WTC11 (cell line): Measurements from ENCODE around the gene GEMIN7. TPM values are rescaled to one million over a fixed set of nuclear protein-coding genes. Genes with fewer than 3 reads are reported as not detected.
"Not testable (repeated sequence)": the region's sequence is repeated elsewhere in the genome, so short reads cannot be mapped to it uniquely, and the experiment has no call there.

Experiments used
- ATAC-seq: fragments of 200-7000 bp; cut with Tn5 transposase; 2 replicates; pipeline ENCODE4 v1.10.0; 2021; ENCODE audit warnings: mild to moderate bottlenecking, moderate library complexity
- CTCF ChIA-PET: fragments of 300-600 bp; sonication (Branson Sonifier 250); formaldehyde crosslinking; loops from one replicate; lab custom pipeline; 2021; ENCODE audit warnings: antibody characterized with exemption; lab: Charles Lee
- POLR2A ChIA-PET: fragments of 350-600 bp; sonication (Branson Sonifier 250); formaldehyde crosslinking; loops from one replicate; lab custom pipeline; 2021; ENCODE audit warnings: antibody characterized with exemption; lab: Charles Lee
- DNase-seq: peaks from one replicate; pipeline ENCODE4 v3.0.0; 2021; ENCODE audit warnings: low spot score
- H3K27ac Mint-ChIP-seq: 2 replicates; pipeline ENCODE4 v1.8.0; 2021; ENCODE audit warnings: mixed read lengths
- H3K27me3 Mint-ChIP-seq: 2 replicates; pipeline ENCODE4 v1.8.0; 2021; ENCODE audit warnings: low read depth, mild to moderate bottlenecking, moderate library complexity, mixed read lengths
- H3K36me3 Mint-ChIP-seq: 2 replicates; pipeline ENCODE4 v1.8.0; 2021; ENCODE audit warnings: mixed read lengths
- H3K4me1 Mint-ChIP-seq: 2 replicates; pipeline ENCODE4 v1.8.0; 2022; ENCODE audit warnings: mixed read lengths
- H3K4me3 Mint-ChIP-seq: 2 replicates; pipeline ENCODE4 v1.8.0; 2021; ENCODE audit warnings: mild to moderate bottlenecking, moderate library complexity, mixed read lengths
- H3K9me3 Mint-ChIP-seq: 2 replicates; pipeline ENCODE4 v1.8.0; 2021; ENCODE audit warnings: mixed read lengths
- E2F5 ChIP-seq: sonication (generic); formaldehyde crosslinking; IDR thresholded peaks from 2 replicates; pipeline ENCODE4 v1.8.1; 2022; ENCODE audit warnings: mild to moderate bottlenecking, moderate library complexity, missing genetic modification reagents
- FOXP4 ChIP-seq: sonication (generic); formaldehyde crosslinking; IDR thresholded peaks from 2 replicates; pipeline ENCODE4 v1.8.0; 2022; ENCODE audit warnings: mild to moderate bottlenecking, missing genetic modification reagents
- GABPB1 ChIP-seq: sonication (generic); formaldehyde crosslinking; IDR thresholded peaks from 2 replicates; pipeline ENCODE4 v1.8.1; 2023; ENCODE audit warnings: mild to moderate bottlenecking, missing genetic modification reagents
- HMGA2 ChIP-seq: fragments of 250-450 bp; sonication (Bioruptor Pico); IDR thresholded peaks from 2 replicates; pipeline ENCODE4 v1.4.0; 2021; ENCODE audit warnings: mild to moderate bottlenecking, moderate library complexity
- IRF1 ChIP-seq: sonication (generic); formaldehyde crosslinking; IDR thresholded peaks from 2 replicates; pipeline ENCODE4 v1.8.0; 2023; ENCODE audit warnings: missing genetic modification reagents
- MXD4 ChIP-seq: fragments of 250-450 bp; sonication (Bioruptor Pico); IDR thresholded peaks from 2 replicates; pipeline ENCODE4 v1.8.0; 2021; ENCODE audit warnings: mild to moderate bottlenecking, moderate library complexity, borderline replicate concordance
- NR3C1 ChIP-seq: sonication (generic); formaldehyde crosslinking; conservative IDR thresholded peaks from 2 replicates; pipeline ENCODE4 v1.8.1; 2023; ENCODE audit warnings: low read depth, mild to moderate bottlenecking, missing genetic modification reagents
- PRDM15 ChIP-seq: sonication (generic); formaldehyde crosslinking; IDR thresholded peaks from 2 replicates; pipeline ENCODE4 v1.8.0; 2022; ENCODE audit warnings: missing genetic modification reagents
- TEAD4 ChIP-seq: sonication (generic); formaldehyde crosslinking; IDR thresholded peaks from 2 replicates; pipeline ENCODE4 v1.8.0; 2022; ENCODE audit warnings: mild to moderate bottlenecking, missing genetic modification reagents
- USF1 ChIP-seq: sonication (generic); formaldehyde crosslinking; IDR thresholded peaks from 2 replicates; pipeline ENCODE4 v1.8.0; 2022; ENCODE audit warnings: mild to moderate bottlenecking, missing genetic modification reagents
- ZNF317 ChIP-seq: sonication (generic); formaldehyde crosslinking; IDR thresholded peaks from 2 replicates; pipeline ENCODE4 v1.8.1; 2023; ENCODE audit warnings: low read depth, mild to moderate bottlenecking, moderate library complexity, missing genetic modification reagents, borderline replicate concordance
- ZNF512 ChIP-seq: sonication (generic); formaldehyde crosslinking; IDR thresholded peaks from 2 replicates; pipeline ENCODE4 v1.8.1; 2022; ENCODE audit warnings: missing genetic modification reagents, borderline replicate concordance
- total RNA-seq: library from RNA; stranded (reverse); gene quantifications from 3 replicates; pipeline ENCODE4 v1.2.3, GENCODE V29; 2021

Gene GEMIN7
- total RNA-seq, 1 experiment from 2014 or later, result 55.0 TPM

GRCh38 chr19:45118106-45118505, 39.0 kb downstream of the GEMIN7 start (continued):
- TF ChIP-seq ZNF512 (CRISPR knock-in tag), result no peak

- ChIA-PET CTCF (interaction anchor here (0.7 to 1.8 kb wide), 5 partner anchors 7 to 395 kb away, joined by 3 to 9 read pairs (median 3); no protein-coding TSS in a partner anchor), POLR2A (interaction anchor here (0.5 to 0.7 kb wide), 2 partner anchors 26 to 60 kb away, joined by 3 to 4 read pairs; partner anchors contain the start of genes BLOC1S3 and PPP1R37)
- DNase-seq, H3K36me3 Mint-ChIP-seq, H3K27ac Mint-ChIP-seq, ATAC-seq, H3K4me1 Mint-ChIP-seq, H3K9me3 Mint-ChIP-seq, H3K4me3 Mint-ChIP-seq, H3K27me3 Mint-ChIP-seq: not testable (repeated sequence)
Observed at GRCh38 chr19:45118591-45119355, 39.7 kb downstream of the GEMIN7 start.

GRCh38 chr19:45119582-45119981, 40.5 kb downstream of the GEMIN7 start:
- Mint-ChIP-seq H3K4me1 (peaks cover 10% of the 10 kb centered on the region; the same call in 1 of the 2 replicates), H3K4me3 (no peak overlapping the region), H3K27me3 (no peaks in the 10 kb centered on the region), H3K9me3 (no peaks in the 10 kb centered on the region), H3K27ac (no peak overlapping the region), H3K36me3 (no peaks in the 10 kb centered on the region)
- POLR2A ChIA-PET, result interaction anchor here (0.7 kb wide), 2 partner anchors 12 to 59 kb away, joined by 4 read pairs; partner anchors contain the start of gene BLOC1S3
- DNase-seq (no peak), ATAC-seq (no peak)
- TF ChIP-seq NR3C1 (CRISPR knock-in tag) (no peak), GABPB1 (CRISPR knock-in tag) (no peak), MXD4 (no peak), ZNF317 (CRISPR knock-in tag) (no peak), TEAD4 (CRISPR knock-in tag) (no peak), USF1 (CRISPR knock-in tag) (no peak), HMGA2 (CRISPR knock-in tag) (no peak), IRF1 (CRISPR knock-in tag) (no peak), E2F5 (CRISPR knock-in tag) (no peak), PRDM15 (no peak), FOXP4 (no peak)
- CTCF ChIA-PET, result interaction anchor here (1.5 kb wide), 1 partner anchor 27 kb away, joined by 3 read pairs; no protein-coding TSS in a partner anchor
